NCI-H82 treated with DMSO at 0.1 percent for 48 hours (cell line): ENCODE results near the gene DPF1.
"Not testable (repeated sequence)": the region's sequence is repeated elsewhere in the genome, so short reads cannot be mapped to it uniquely, and the experiment has no call there.

ENCODE experiments used
- DNase-seq: peaks from one replicate; lab custom pipeline; 2025; ENCODE audit not compliant: unreplicated experiment; lab: John Stamatoyannopoulos, UW

The DPF1 gene

GRCh38 chr19:38250821-38251563 lies 27.0 kb upstream of the DPF1 start:
- no peak for DNase-seq

GRCh38 chr19:38250428-38250820 lies 26.4 kb upstream of the DPF1 start:
- no peak for DNase-seq

GRCh38 chr19:38248421-38248820 lies 24.4 kb upstream of the DPF1 start:
- no peak for DNase-seq

- no peak for DNase-seq
Measured at GRCh38 chr19:38247734-38248268, 23.8 kb upstream of the DPF1 start.

- no peak for DNase-seq
Measured at GRCh38 chr19:38247126-38247525, 23.1 kb upstream of the DPF1 start.

GRCh38 chr19:38245826-38246498 lies 21.9 kb upstream of the DPF1 start:
- DNase-seq: no peak

- DNase-seq: no peak
Measured at GRCh38 chr19:38243279-38243673, 19.3 kb upstream of the DPF1 start.

GRCh38 chr19:38239816-38240215 lies 15.8 kb upstream of the DPF1 start:
- no peak for DNase-seq

- no peak for DNase-seq
Measured at GRCh38 chr19:38234615-38235014, 10.6 kb upstream of the DPF1 start.

- DNase-seq: peak; percentile 14
Measured at GRCh38 chr19:38233740-38234251, 9.8 kb upstream of the DPF1 start.

- DNase-seq: no peak
Measured at GRCh38 chr19:38231918-38232317, 7.9 kb upstream of the DPF1 start.

- not testable (repeated sequence) for DNase-seq
Measured at GRCh38 chr19:38230506-38231133, 6.6 kb upstream of the DPF1 start.

GRCh38 chr19:38229585-38230073 lies 5.6 kb upstream of the DPF1 start:
- peak; percentile 94 for DNase-seq

GRCh38 chr19:38228491-38229439 lies 4.7 kb upstream of the DPF1 start:
- DNase-seq: no peak

GRCh38 chr19:38228005-38228377 lies 4.0 kb upstream of the DPF1 start:
- DNase-seq: no peak

GRCh38 chr19:38227287-38228004 lies 3.4 kb upstream of the DPF1 start:
- no peak for DNase-seq

GRCh38 chr19:38224863-38225218 lies 819 bp upstream of the DPF1 start:
- DNase-seq: not testable (repeated sequence)

GRCh38 chr19:38223617-38224013 lies 407 bp downstream of the DPF1 start:
- no peak for DNase-seq

- no peak for DNase-seq
Measured at GRCh38 chr19:38223119-38223523, 901 bp downstream of the DPF1 start.
